GM12873 (cell line): Measurements from ENCODE around the gene SOX6.

ENCODE experiments used
- CTCF ChIP-seq: IDR thresholded peaks from 2 replicates; pipeline ENCODE4 v1.5.1; 2012; ENCODE audit warnings: low read depth, mild to moderate bottlenecking, moderate library complexity, low read length, control low read depth; ENCODE audit not compliant: insufficient read depth; ENCODE audit errors: missing control alignments

The SOX6 gene

GRCh38 chr11:16166571-16166970, 189.8 kb downstream of the SOX6 start:
- no peak for TF ChIP-seq CTCF

GRCh38 chr11:16160146-16160545, 196.2 kb downstream of the SOX6 start:
- no peak for TF ChIP-seq CTCF

GRCh38 chr11:16158426-16158994, 197.8 kb downstream of the SOX6 start:
- no peak for TF ChIP-seq CTCF

GRCh38 chr11:16157327-16157726, 199.0 kb downstream of the SOX6 start:
- TF ChIP-seq CTCF: no peak

GRCh38 chr11:16155448-16155847, 200.9 kb downstream of the SOX6 start:
- TF ChIP-seq CTCF: no peak

GRCh38 chr11:16154715-16155396, 201.5 kb downstream of the SOX6 start:
- TF ChIP-seq CTCF: no peak

GRCh38 chr11:16153951-16154350, 202.4 kb downstream of the SOX6 start:
- no peak for TF ChIP-seq CTCF
